Fibroblast of pulmonary artery (primary cell): Measurements from ENCODE around the gene ACRV1.

Experiments
- DNase-seq: peaks from one replicate; pipeline ENCODE4 v3.0.0-alpha.2; 2010; ENCODE audit warnings: low read depth
- H3K4me3 ChIP-seq: replicated peaks from 2 replicates; pipeline ENCODE4 v1.5.1; 2011; ENCODE audit warnings: low read depth, mild to moderate bottlenecking, control low read depth, low read length, moderate library complexity
- TF ChIP-seq, protein P1 (sequence below): IDR thresholded peaks from 2 replicates; pipeline ENCODE4 v1.5.1; 2011; ENCODE audit warnings: mild to moderate bottlenecking, control low read depth, low read length, inconsistent platforms; ENCODE audit errors: missing control alignments

The ACRV1 gene

DNA sequence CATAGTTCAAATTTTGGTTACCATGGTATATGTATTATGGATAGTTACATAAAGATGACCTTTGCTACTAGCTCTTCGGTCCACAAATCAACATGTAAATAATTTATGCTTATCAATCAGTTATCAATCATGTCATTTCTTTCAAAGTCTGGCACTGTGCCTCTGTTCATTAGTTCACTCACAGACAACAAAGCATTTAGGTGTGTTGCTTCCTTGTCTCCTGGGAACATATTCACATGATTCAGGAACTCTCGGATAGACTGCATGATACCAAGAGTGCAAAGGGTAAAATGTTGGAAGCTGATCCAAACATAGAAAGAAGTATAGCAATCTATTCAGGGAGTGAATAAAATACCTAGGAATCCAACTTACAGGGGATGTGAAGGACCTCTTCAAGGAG lies 14.3 kb upstream of the ACRV1 start:
- TF ChIP-seq, protein P1, sequence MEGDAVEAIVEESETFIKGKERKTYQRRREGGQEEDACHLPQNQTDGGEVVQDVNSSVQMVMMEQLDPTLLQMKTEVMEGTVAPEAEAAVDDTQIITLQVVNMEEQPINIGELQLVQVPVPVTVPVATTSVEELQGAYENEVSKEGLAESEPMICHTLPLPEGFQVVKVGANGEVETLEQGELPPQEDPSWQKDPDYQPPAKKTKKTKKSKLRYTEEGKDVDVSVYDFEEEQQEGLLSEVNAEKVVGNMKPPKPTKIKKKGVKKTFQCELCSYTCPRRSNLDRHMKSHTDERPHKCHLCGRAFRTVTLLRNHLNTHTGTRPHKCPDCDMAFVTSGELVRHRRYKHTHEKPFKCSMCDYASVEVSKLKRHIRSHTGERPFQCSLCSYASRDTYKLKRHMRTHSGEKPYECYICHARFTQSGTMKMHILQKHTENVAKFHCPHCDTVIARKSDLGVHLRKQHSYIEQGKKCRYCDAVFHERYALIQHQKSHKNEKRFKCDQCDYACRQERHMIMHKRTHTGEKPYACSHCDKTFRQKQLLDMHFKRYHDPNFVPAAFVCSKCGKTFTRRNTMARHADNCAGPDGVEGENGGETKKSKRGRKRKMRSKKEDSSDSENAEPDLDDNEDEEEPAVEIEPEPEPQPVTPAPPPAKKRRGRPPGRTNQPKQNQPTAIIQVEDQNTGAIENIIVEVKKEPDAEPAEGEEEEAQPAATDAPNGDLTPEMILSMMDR = no peak
- no peak for DNase-seq
- H3K4me3 ChIP-seq = no peak overlapping the region

DNA sequence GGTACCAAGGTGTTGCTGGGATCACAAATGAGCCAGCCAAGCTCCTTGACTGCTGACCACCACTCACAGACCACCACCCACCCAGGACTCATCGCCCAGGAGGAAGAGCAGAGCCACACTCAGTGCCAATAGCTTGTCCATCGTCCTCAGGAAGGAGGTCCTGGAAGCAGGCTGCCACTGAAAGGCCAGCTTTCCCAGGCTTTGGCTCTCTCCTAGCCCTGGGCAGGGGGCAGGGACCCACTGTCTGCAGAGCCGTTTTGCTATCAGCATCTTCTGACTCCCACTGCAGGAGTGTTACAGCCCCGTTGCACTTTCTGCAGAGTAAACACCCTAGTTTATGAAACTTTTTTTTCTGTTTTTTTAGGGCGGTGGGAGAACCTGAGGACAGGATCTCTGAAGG lies 12.2 kb upstream of the ACRV1 start:
- TF ChIP-seq, protein P1 = no peak
- no peak overlapping the region for H3K4me3 ChIP-seq
- DNase-seq = no peak

DNA sequence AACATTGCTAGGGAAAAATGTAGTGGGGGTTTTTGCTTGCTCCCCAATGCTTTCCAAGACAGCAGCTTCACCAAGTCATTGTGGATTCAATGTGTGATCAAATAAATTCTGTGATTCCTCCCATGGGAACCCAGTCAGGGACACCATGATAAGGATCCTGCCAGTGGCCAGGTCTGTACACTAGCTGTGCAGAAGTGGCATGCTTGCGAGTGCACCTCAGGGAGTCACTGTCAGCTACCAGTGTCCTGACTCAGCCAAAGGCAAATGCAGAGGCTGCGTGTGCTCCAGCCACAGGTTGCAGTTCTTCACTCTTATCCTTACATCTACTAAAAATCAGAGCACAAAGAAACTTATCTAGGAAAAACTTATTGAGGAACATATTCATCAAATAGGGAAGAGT lies 9.4 kb upstream of the ACRV1 start:
- no peak overlapping the region for H3K4me3 ChIP-seq
- DNase-seq = no peak
- TF ChIP-seq, protein P1 = no peak

DNA sequence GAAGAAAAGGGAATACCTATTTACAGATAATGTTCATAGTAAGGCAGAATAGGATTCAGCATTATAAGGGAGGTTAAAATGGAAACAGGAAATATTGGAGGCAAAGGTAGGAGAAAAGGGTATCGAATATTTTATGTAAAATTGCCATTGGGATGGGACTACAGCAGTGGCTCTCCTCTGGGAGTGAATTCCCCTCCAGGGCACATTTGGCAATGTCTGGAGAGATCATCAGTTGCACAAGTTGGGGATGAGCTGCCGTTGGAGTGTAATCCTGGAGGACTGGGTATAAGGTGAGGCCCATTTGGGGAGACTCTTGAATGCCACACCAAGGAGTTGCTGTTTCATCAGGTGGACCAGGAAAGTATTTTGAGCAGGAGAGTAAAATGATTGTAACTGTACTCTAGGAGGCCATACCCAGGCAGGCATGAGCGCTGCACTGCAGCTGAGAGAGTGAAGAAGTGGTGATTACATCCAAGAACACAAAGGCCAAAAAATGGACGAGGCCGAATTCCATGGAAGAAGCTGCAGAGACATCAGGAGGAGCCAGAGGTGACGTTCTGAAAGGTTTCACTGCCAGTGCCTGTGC lies 8.7 kb upstream of the ACRV1 start:
- no peak for DNase-seq
- TF ChIP-seq, protein P1 = no peak

DNA sequence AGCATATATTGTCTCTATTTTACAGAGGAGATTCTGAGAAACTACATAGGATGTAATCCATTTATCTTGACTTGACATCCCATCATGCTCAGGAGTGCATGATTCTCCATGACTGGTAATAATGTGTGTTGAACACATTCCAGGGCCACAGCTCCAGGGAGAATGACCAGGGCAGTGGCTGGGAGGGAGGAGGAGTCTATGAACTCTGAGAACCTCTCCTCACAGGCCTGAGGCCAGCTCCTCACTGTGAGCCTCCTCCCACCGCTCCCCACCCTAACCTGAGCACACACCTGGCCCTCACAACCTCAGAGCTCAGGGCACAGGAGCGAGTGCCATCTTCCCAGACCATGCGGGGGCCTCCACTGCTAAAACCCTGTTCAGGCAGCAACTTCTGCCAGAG lies 8.0 kb upstream of the ACRV1 start:
- TF ChIP-seq, protein P1 = no peak
- H3K4me3 ChIP-seq = no peak overlapping the region
- DNase-seq = no peak

More for the DNA sequence above, 8.7 kb upstream of the ACRV1 start:
- H3K4me3 ChIP-seq = no peak overlapping the region

DNA sequence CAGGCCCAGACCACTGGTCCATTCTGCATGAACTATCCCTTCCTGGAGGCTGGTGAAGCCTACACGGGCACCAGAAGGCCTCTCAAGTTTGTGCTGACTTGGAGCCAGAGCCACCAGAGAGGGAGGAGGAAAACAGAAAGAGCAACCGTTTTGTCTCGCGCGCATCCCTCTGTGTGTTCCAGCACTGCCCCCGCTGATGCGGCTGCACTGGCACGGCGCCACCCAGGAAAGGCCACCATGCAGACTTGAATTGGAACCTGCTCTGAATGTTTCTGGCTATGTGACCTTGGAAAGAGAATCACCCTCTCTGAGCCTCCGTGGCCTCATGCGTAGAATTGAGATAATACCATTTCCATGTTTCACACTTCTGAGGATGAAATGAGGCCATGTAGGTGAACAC lies 7.4 kb upstream of the ACRV1 start:
- TF ChIP-seq, protein P1 = no peak
- no peak for DNase-seq
- no peak overlapping the region for H3K4me3 ChIP-seq

DNA sequence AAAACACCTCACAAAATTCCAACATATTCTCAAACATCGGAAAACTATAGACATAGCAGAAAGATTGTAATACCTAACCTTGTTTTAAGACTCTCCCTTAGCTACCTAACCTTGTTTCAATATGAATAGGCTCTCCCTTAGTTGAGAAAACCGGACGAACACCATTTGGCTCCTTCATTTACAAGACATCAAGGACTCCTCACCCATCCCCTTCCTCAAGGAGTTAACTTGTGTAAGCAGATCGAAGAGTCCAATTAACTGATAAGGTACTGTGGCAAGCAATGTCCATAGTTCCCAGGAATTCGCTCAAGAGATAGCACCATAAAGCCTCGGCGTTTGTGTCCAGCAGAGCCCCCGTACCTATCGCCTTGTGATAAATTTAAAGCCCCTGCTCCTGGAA lies 4.6 kb upstream of the ACRV1 start:
- H3K4me3 ChIP-seq = no peak overlapping the region
- TF ChIP-seq, protein P1 = no peak
- DNase-seq = no peak
